ENCODE measurements around the gene EAPP. TPM values are rescaled to one million over a fixed set of nuclear protein-coding genes. Genes with fewer than 3 reads are reported as not detected.

Gene EAPP
- total RNA-seq, 1 experiment from 2014 or later, result 35.0 TPM

DNA sequence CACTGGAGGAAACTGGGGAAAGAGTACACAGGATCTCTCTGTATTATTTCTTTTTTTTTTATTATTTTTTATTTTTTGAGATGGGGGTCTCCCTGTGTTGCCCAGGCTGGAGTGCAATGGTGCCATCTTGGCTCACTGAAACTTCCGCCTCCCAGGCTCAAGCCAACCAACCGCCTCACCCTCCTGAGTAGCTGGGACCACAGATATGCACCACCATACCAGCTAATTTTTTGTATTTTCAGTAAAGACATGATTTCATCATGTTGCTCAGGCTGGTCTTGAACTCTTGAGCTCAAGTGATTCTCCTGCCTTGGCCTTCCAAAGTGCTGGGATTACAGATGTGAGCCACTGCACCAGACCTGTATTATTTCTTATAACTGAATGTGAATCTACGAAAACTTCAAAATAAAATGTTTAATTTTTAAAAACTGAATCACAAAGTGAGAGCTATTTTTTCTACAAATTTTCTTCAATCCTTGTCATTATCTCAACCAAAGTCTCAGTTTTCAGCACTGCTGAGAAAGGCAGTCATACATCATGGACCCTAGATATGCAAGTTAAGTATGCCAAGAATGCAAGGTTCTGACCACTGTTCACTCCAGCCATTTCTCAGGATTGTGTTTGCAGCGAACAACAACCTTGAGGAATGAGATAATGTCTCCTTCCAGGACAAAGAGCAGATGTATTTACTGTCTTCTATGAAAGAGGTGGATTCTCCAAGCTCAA, 2.4 kb downstream of the EAPP start:
- Histone ChIP-seq H4K5ac (ENCODE audit: insufficient read length, low read depth, low read length) (no peak overlapping the region), H3K79me2 (ENCODE audit: insufficient read depth, low read length) (0 out of 2 replicates have a peak, but pooled peaks cover 3% of the 10 kb centered on the region), H3K27me3 (ENCODE audit: insufficient read depth, low read length) (no peaks in the 10 kb centered on the region), H3K9ac (ENCODE audit: extremely low read depth, insufficient read length, low read length) (no peak overlapping the region), H4K8ac (replicated peaks; ENCODE audit: insufficient read length, low read depth, low read length) (no peak overlapping the region), H2BK5ac (ENCODE audit: insufficient read length, low read length) (no peak overlapping the region), H2BK15ac (ENCODE audit: low read depth, low read length) (no peak overlapping the region), H3K4me1 (ENCODE audit: insufficient read depth, low read length) (no peaks in the 10 kb centered on the region; the same call in 1 of the 2 replicates), H3K4me2 (ENCODE audit: insufficient read depth, insufficient read length, low read length) (no peak overlapping the region), H2BK20ac (ENCODE audit: low read depth, low read length, poor library complexity, severe bottlenecking) (no peak overlapping the region), H2BK120ac (ENCODE audit: low read depth, low read length, poor library complexity, severe bottlenecking) (no peak overlapping the region), H4K20me1 (ENCODE audit: control insufficient read depth, insufficient read depth, insufficient read length) (no peaks in the 10 kb centered on the region), H3K27ac (ENCODE audit: insufficient read length, low read depth, low read length) (no peak overlapping the region), H2AFZ (ENCODE audit: low read length) (no peak overlapping the region), H3K18ac (ENCODE audit: insufficient read length, low read depth, low read length) (no peak overlapping the region), H4K91ac (ENCODE audit: insufficient read length, low read depth, low read length) (no peak overlapping the region), H3K56ac (ENCODE audit: insufficient read length, low read depth, low read length) (no peak overlapping the region), H3K23me2 (ENCODE audit: insufficient read length, low read depth, low read length, poor library complexity, severe bottlenecking) (no peaks in the 10 kb centered on the region), H2AK5ac (ENCODE audit: insufficient read length, low read length) (no peak overlapping the region), H3K4ac (ENCODE audit: low read depth, low read length) (no peak overlapping the region), H3K9me3 (ENCODE audit: control insufficient read depth, low read depth, low read length) (no peaks in the 10 kb centered on the region), H3K79me1 (ENCODE audit: insufficient read depth, low read depth, low read length, poor library complexity, severe bottlenecking) (no peaks in the 10 kb centered on the region), H3T11ph (ENCODE audit: low read length) (no peak overlapping the region), H3K23ac (ENCODE audit: insufficient read length, low read depth, low read length) (no peak overlapping the region), H2BK12ac (ENCODE audit: insufficient read length, low read depth, low read length) (no peak overlapping the region), H3K14ac (ENCODE audit: insufficient read depth, low read length) (no peak overlapping the region)
- H3K4me3 Mint-ChIP-seq, result no peak overlapping the region
- TF ChIP-seq, protein P1, sequence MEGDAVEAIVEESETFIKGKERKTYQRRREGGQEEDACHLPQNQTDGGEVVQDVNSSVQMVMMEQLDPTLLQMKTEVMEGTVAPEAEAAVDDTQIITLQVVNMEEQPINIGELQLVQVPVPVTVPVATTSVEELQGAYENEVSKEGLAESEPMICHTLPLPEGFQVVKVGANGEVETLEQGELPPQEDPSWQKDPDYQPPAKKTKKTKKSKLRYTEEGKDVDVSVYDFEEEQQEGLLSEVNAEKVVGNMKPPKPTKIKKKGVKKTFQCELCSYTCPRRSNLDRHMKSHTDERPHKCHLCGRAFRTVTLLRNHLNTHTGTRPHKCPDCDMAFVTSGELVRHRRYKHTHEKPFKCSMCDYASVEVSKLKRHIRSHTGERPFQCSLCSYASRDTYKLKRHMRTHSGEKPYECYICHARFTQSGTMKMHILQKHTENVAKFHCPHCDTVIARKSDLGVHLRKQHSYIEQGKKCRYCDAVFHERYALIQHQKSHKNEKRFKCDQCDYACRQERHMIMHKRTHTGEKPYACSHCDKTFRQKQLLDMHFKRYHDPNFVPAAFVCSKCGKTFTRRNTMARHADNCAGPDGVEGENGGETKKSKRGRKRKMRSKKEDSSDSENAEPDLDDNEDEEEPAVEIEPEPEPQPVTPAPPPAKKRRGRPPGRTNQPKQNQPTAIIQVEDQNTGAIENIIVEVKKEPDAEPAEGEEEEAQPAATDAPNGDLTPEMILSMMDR (conservative IDR thresholded peaks at IDR 0.05), result no peak
- H3K9me3 Mint-ChIP-seq, result no peaks in the 10 kb centered on the region
- no CpG with 5 or more reads among the region's 4 CpGs for WGBS (ENCODE audit: extremely low coverage, insufficient read length, low lambda C conversion rate)
- no peak overlapping the region for H3K27ac Mint-ChIP-seq
- peaks cover 9 to 27% (median 21%) of the 10 kb centered on the region in 3 experiments; a peak in 5 of 7 replicates for H3K36me3 Mint-ChIP-seq (ENCODE audit: insufficient read depth in 1 of 3, low read depth in 3 of 3)
- no peaks in the 10 kb centered on the region for H3K27me3 Mint-ChIP-seq (ENCODE audit: low read depth)
- DNase-seq, result no peak
- peaks cover 8 to 11% of the 10 kb centered on the region in 2 experiments for H3K4me1 Mint-ChIP-seq

Data from H9 (cell line).